Nasal cavity respiratory epithelium epithelial cell of viscerocranial mucosa (primary cell): ENCODE results near the gene COPB2. TPM values are rescaled to one million over a fixed set of nuclear protein-coding genes. Genes with fewer than 3 reads are reported as not detected.

Experiments used
- total RNA-seq: library from RNA; depleted of rRNA; stranded (reverse); fragments of >200 nt; gene quantifications from 2 replicates; pipeline ENCODE4 v1.2.3, GENCODE V29; 2014

Gene COPB2
- 180 and 197 TPM in 2 replicates for total RNA-seq

GRCh38 chr3:139389552-139390368 lies at the start of gene COPB2:
Gene COPB2, minus strand, starts transcription at chr3:139389647. Its CDS starts 97 bp downstream, at chr3:139389550.

DNA sequence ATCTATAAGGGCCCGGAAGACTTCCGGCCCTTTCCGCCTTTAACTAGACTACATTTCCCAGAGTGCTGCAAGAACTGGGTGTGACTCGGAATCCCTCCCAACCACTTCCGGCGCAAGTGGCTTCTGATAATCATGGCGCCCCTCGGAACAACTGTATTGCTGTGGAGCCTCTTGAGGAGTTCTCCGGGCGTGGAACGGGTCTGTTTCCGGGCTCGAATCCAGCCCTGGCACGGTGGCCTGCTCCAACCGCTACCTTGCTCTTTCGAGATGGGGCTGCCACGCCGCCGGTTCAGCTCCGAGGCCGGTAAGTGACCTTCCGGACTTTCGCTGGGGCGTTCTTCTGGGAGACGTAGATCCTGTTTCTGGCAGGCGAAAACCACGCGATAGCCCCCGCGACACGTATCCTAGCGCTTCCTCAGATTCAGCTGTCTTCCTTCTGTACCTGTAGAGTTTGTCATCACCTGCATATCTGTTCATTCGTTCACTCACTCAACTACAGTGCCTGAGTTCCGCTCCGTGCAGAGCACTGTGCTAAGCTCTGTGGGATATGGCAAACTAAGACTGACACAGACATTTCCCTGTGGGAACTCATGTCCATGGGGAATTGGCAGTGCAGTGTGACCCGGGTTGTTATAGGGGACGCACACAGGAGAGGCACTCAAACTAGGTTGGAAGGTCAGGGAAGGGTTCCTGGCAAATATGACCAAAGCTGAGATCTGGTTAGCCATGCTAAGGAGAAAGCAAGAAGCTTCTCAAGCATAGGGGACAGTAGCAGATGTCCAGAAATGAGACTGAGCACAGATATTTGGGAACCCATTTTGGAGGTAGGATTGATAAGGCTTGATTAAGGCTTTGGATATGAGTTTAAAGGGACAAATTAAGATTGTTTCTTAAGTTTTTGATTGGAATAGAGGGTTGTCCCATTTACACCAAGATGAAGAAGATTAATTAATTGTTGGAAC lies 45.3 kb downstream of the COPB2 start, which contains the start of gene MRPS22:
MRPS22 (plus strand) TSS at position 126 of the 962 bp plus-strand sequence; CDS start at position 133, 7 bp downstream.

Other genes starting within 250 kb of the COPB2 start
- gene MRPS22, start 45.6 kb downstream of the COPB2 start, total RNA-seq, result 74.4 and 94.7 TPM in 2 replicates
- not detected in 2 replicates for gene RBP2, start 86.9 kb upstream of the COPB2 start, total RNA-seq
- 76.9 and 258 TPM in 2 replicates for gene RBP1, start 150.1 kb upstream of the COPB2 start, total RNA-seq